Activated B cell treated with CpG ODN at 0.5 μM for 24 hours (primary cell): ENCODE results near the gene KCNK6. TPM values are rescaled to one million over a fixed set of nuclear protein-coding genes. Genes with fewer than 3 reads are reported as not detected.

ENCODE experiments used
- ATAC-seq: fragments of 200-7000 bp; cut with Tn5 transposase; one replicate; pipeline ENCODE4 v1.10.0; 2021; ENCODE audit warnings: low read depth, mild to moderate bottlenecking, moderate library complexity
- CTCF ChIA-PET: fragments of 350-600 bp; sonication (Branson Sonifier 250); formaldehyde crosslinking; loops from one replicate; lab custom pipeline; 2021; ENCODE audit warnings: antibody characterized with exemption; lab: Charles Lee
- POLR2A ChIA-PET: fragments of 350-600 bp; sonication (Branson Sonifier 250); formaldehyde crosslinking; loops from one replicate; lab custom pipeline; 2021; ENCODE audit warnings: antibody characterized with exemption; lab: Charles Lee
- DNase-seq: peaks from one replicate; pipeline ENCODE4 v3.0.0; 2022
- H3K27ac Mint-ChIP-seq: one replicate; pipeline ENCODE4 v1.8.0; 2020; ENCODE audit warnings: mixed read lengths
- H3K27me3 Mint-ChIP-seq: one replicate; pipeline ENCODE4 v1.8.0; 2021; ENCODE audit warnings: mixed read lengths
- H3K36me3 Mint-ChIP-seq: one replicate; pipeline ENCODE4 v1.8.0; 2021; ENCODE audit warnings: low read depth, mixed read lengths
- H3K4me1 Mint-ChIP-seq: one replicate; pipeline ENCODE4 v1.8.0; 2021; ENCODE audit warnings: mixed read lengths
- H3K4me3 Mint-ChIP-seq: one replicate; pipeline ENCODE4 v1.8.0; 2020; ENCODE audit warnings: mild to moderate bottlenecking, mixed read lengths
- H3K9me3 Mint-ChIP-seq: one replicate; pipeline ENCODE4 v1.8.0; 2020; ENCODE audit warnings: mixed read lengths
- CTCF ChIP-seq: fragments of 200-600 bp; IDR thresholded peaks from one replicate; pipeline ENCODE4 v1.8.0; 2022; ENCODE audit warnings: antibody characterized with exemption, mild to moderate bottlenecking
- intact Hi-C: fragments of 100-400 bp; cut with micrococcal nuclease; formaldehyde crosslinking; loops from one replicate; pipeline ENCODE4 v1.15.1; 2024
- total RNA-seq: library from RNA; stranded (reverse); gene quantifications from 2 replicates; pipeline ENCODE4 v1.2.3, GENCODE V29; 2022

KCNK6 gene
- total RNA-seq, 1 donor from 2014 or later: 4.7 TPM

GRCh38 chr19:38293281-38293680 is 26.4 kb upstream of the KCNK6 start:
- H3K27me3 Mint-ChIP-seq: no peaks in the 10 kb centered on the region
- no peaks in the 10 kb centered on the region for H3K4me1 Mint-ChIP-seq
- no peak for TF ChIP-seq CTCF
- POLR2A ChIA-PET: no interaction called here
- no peak overlapping the region for H3K4me3 Mint-ChIP-seq
- CTCF ChIA-PET: no interaction called here
- H3K36me3 Mint-ChIP-seq: peaks cover 46% of the 10 kb centered on the region
- intact Hi-C loops: no loop called here
- DNase-seq (no peak), ATAC-seq (no peak)
- no peaks in the 10 kb centered on the region for H3K9me3 Mint-ChIP-seq
- H3K27ac Mint-ChIP-seq: no peak overlapping the region

- intact Hi-C loops: no loop called here
- no peak overlapping the region for H3K27ac Mint-ChIP-seq
- POLR2A ChIA-PET: interaction anchor here (1.1 kb wide), 1 partner anchor 29 kb away, joined by 3 read pairs; no protein-coding TSS in a partner anchor
- H3K27me3 Mint-ChIP-seq: no peaks in the 10 kb centered on the region
- no peaks in the 10 kb centered on the region for H3K4me1 Mint-ChIP-seq
- peaks cover 41% of the 10 kb centered on the region for H3K36me3 Mint-ChIP-seq
- no peak for ATAC-seq
- H3K9me3 Mint-ChIP-seq: no peaks in the 10 kb centered on the region
- CTCF ChIA-PET: no interaction called here
- TF ChIP-seq CTCF: no peak
- no peak overlapping the region for H3K4me3 Mint-ChIP-seq
- DNase-seq: no peak
These were observed 25.6 kb upstream of the KCNK6 start for GRCh38 chr19:38294090-38294489.

- H3K27me3 Mint-ChIP-seq: no peaks in the 10 kb centered on the region
- ChIA-PET CTCF (no interaction called here), POLR2A (interaction anchor here (1.7 kb wide), 1 partner anchor 34 kb away, joined by 3 read pairs; no protein-coding TSS in a partner anchor)
- H3K4me3 Mint-ChIP-seq: no peak overlapping the region
- H3K27ac Mint-ChIP-seq: peak overlapping the region; percentile 18
- DNase-seq (no peak), ATAC-seq (no peak)
- TF ChIP-seq CTCF: no peak
- H3K36me3 Mint-ChIP-seq: peaks cover 9% of the 10 kb centered on the region
- intact Hi-C loops: loop anchor here (5.0 kb wide), 1 partner anchor 37 kb away; the partner anchor contains the start of gene SPINT2
- no peaks in the 10 kb centered on the region for H3K4me1 Mint-ChIP-seq
- H3K9me3 Mint-ChIP-seq: no peaks in the 10 kb centered on the region
These were observed 20.6 kb upstream of the KCNK6 start for GRCh38 chr19:38298821-38299680.

- DNase-seq: no peak
- Mint-ChIP-seq H3K27ac (no peak within 1 kb of the TSS), H3K27me3 (no peaks in the 10 kb centered on the region), H3K4me1 (no peaks in the 10 kb centered on the region), H3K36me3 (peaks cover 31% of the 10 kb centered on the region), H3K9me3 (no peaks in the 10 kb centered on the region), H3K4me3 (no peak within 1 kb of the TSS)
- intact Hi-C loops: no loop called here
- ATAC-seq: no peak
- TF ChIP-seq CTCF: no peak
- ChIA-PET POLR2A (no interaction called here), CTCF (no interaction called here)
These were observed 15.9 kb upstream of the KCNK6 start, which contains the start of gene C19orf33 for GRCh38 chr19:38303517-38304351. TSS of gene C19orf33 (plus strand) at chr19:38304251. CDS start at chr19:38304262, 11 bp downstream.
